Measurements from ENCODE around the gene THBS2. TPM values are rescaled to one million over a fixed set of nuclear protein-coding genes. Genes with fewer than 3 reads are reported as not detected.

Gene THBS2
- total RNA-seq, 1 experiment from 2014 or later = 0.39 TPM

DNA sequence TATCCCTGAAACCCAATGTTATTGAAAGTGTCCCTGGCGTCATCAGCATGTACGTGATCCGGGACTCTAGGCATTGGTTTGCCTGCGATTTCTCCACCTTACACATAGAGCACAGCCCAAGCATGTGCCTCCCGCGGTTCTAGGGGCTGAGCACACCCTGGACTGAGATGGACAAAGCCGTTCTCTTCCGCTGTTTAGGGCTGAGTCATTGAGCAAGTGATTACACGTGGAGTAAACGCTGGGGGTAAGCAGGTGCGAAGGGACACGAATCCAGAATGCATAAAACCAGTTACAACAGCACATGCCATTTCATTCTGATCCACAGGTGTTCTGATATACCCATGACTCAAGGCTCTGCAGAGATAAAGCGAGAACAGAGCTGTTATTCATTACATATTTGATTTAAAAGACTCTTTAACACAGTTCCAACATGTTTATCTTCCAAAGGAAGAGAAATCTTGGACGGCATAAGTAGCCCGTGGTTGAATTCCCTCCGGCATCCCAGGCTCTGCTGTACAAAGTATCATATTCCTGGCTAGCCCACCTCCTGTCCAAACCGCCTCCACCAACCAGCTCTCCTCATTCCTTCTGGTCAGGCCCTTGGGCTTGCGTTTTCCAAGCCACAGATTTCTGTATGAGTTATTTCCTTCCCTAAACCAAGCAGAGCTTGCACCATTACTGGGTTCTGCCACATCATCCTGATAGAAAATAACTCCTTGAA lies 36.1 kb upstream of the THBS2 start:
- TF ChIP-seq, protein P1, sequence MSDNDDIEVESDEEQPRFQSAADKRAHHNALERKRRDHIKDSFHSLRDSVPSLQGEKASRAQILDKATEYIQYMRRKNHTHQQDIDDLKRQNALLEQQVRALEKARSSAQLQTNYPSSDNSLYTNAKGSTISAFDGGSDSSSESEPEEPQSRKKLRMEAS (IDR thresholded peaks at IDR 0.05) = peak; percentile 29; the same call in 1 of the 2 replicates
- no peak for TF ChIP-seq CBX3 (IDR thresholded peaks at IDR 0.05; ENCODE audit: low read depth)
- ATAC-seq (no peak), DNase-seq (ENCODE audit: low read depth, low spot score) (no peak)
- no peak overlapping the region for H3K9ac ChIP-seq (ENCODE audit: low read length)
- H2AFZ ChIP-seq (ENCODE audit: low read depth, low read length, poor library complexity, severe bottlenecking) = no peak overlapping the region
- CTCF ChIA-PET = no interaction called here
- H3K36me3 ChIP-seq (ENCODE audit: control insufficient read depth in 1 of 2, insufficient read depth in 2 of 2, low read length in 2 of 2) = 0 out of 4 replicates have a peak, but pooled peaks cover 0 to 2% of the 10 kb centered on the region in 2 experiments
- RAD21 ChIA-PET (ENCODE audit: low non-redundant PET in 1 of 2, low total read pairs in 2 of 2, uncharacterized antibody in 2 of 2, unreplicated experiment in 2 of 2) = no interaction called here
- peaks cover 43 to 51% of the 10 kb centered on the region in 2 experiments for H3K4me1 ChIP-seq (ENCODE audit: control insufficient read depth in 1 of 2, insufficient read depth in 2 of 2, low read length in 2 of 2)
- no peaks in the 10 kb centered on the region for H3K27me3 ChIP-seq (ENCODE audit: insufficient read depth, low read length)
- no peak overlapping the region for H3K4me2 ChIP-seq (ENCODE audit: low read length)
- H3K27ac ChIP-seq (ENCODE audit: low read depth, low read length) = no peak overlapping the region
- no peaks in the 10 kb centered on the region for H4K20me1 ChIP-seq (ENCODE audit: insufficient read depth)
- intact Hi-C loops (cut with micrococcal nuclease) = no loop called here
- POLR2A ChIA-PET = no interaction called here
- no peaks in the 10 kb centered on the region for H3K9me3 ChIP-seq (ENCODE audit: control insufficient read depth in 1 of 2, insufficient read depth in 1 of 2, low read depth in 1 of 2, low read length in 2 of 2)
- H3K4me3 ChIP-seq (replicated peaks in 1 of 2; ENCODE audit: low read depth in 1 of 2, low read length in 2 of 2) = no peak overlapping the region
- H3K79me2 ChIP-seq (ENCODE audit: insufficient read depth, low read length) = no peaks in the 10 kb centered on the region
- no peaks in the 10 kb centered on the region for H3K9me2 ChIP-seq (ENCODE audit: insufficient read depth)
- BruUV-seq (replicated peaks) = no TSS peak

DNA sequence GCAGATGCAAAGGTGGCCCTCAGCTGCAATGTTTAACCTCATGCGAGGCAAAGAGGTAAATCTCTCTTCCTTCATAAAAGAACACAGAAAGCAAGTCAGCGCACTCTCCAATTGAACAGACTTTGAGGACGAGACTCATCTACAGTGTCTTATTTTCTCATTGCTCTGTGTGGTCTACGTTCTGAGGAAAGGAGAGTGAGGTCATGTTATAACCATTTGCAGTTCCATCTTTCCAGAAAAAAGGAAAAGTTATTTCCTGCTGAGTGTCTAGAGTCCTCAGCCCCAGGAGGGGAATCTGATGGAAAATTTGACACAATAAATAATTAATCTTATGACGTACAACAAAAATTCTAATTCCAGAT lies 35.6 kb upstream of the THBS2 start:
- Histone ChIP-seq H3K79me2 (ENCODE audit: insufficient read depth, low read length) (no peaks in the 10 kb centered on the region), H3K4me2 (ENCODE audit: low read length) (peak overlapping the region; percentile 48; the same call in 1 of the 2 replicates), H2AFZ (ENCODE audit: low read depth, low read length, poor library complexity, severe bottlenecking) (peak overlapping the region; percentile 85), H3K9ac (ENCODE audit: low read length) (no peak overlapping the region), H3K27ac (ENCODE audit: low read depth, low read length) (peak overlapping the region; percentile 58; the same call in 1 of the 2 replicates), H3K27me3 (ENCODE audit: insufficient read depth, low read length) (no peaks in the 10 kb centered on the region), H3K9me3 (ENCODE audit: control insufficient read depth in 1 of 2, insufficient read depth in 1 of 2, low read depth in 1 of 2, low read length in 2 of 2) (no peaks in the 10 kb centered on the region), H4K20me1 (ENCODE audit: insufficient read depth) (no peaks in the 10 kb centered on the region), H3K4me3 (replicated peaks in 1 of 2; ENCODE audit: low read depth in 1 of 2, low read length in 2 of 2) (no peak overlapping the region), H3K9me2 (ENCODE audit: insufficient read depth) (no peaks in the 10 kb centered on the region), H3K4me1 (ENCODE audit: control insufficient read depth in 1 of 2, insufficient read depth in 2 of 2, low read length in 2 of 2) (peaks cover 43 to 51% of the 10 kb centered on the region in 2 experiments), H3K36me3 (ENCODE audit: control insufficient read depth in 1 of 2, insufficient read depth in 2 of 2, low read length in 2 of 2) (no peaks in the 10 kb centered on the region)
- ChIA-PET CTCF (no interaction called here), RAD21 (ENCODE audit: low non-redundant PET in 1 of 2, low total read pairs in 2 of 2, uncharacterized antibody in 2 of 2, unreplicated experiment in 2 of 2) (no interaction called here), POLR2A (no interaction called here)
- BruUV-seq (replicated peaks) = no TSS peak
- intact Hi-C loops (cut with micrococcal nuclease) = no loop called here
- DNase-seq (ENCODE audit: low read depth, low spot score) (no peak), ATAC-seq (no peak)
- TF ChIP-seq TCF7L2 (IDR thresholded peaks at IDR 0.05; ENCODE audit: borderline replicate concordance, extremely low read depth, insufficient read depth, insufficient read length) (no peak), EGR1 (IDR thresholded peaks at IDR 0.05; ENCODE audit: low read depth) (no peak), POLR2A (IDR thresholded peaks at IDR 0.05; ENCODE audit: borderline replicate concordance, extremely low read depth, insufficient read depth, insufficient read length) (no peak), FOSL1 (IDR thresholded peaks at IDR 0.05; ENCODE audit: low read depth) (no peak), YY1 (IDR thresholded peaks at IDR 0.05; ENCODE audit: extremely low read depth, insufficient replicate concordance, low read depth, low read length) (no peak), EZH2phosphoT487 (IDR thresholded peaks at IDR 0.05; ENCODE audit: borderline replicate concordance) (no peak), ZFX (IDR thresholded peaks at IDR 0.05) (no peak), ELF1 (IDR thresholded peaks at IDR 0.05; ENCODE audit: borderline replicate concordance, low read depth) (no peak), RAD21 (IDR thresholded peaks at IDR 0.05; ENCODE audit: low read depth) (no peak), POLR2AphosphoS5 (IDR thresholded peaks at IDR 0.05; ENCODE audit: low read depth, low read length) (no peak), JUND (IDR thresholded peaks at IDR 0.05) (no peak), CEBPB (IDR thresholded peaks at IDR 0.05; ENCODE audit: low read depth) (no peak), SRF (IDR thresholded peaks at IDR 0.05; ENCODE audit: low read depth) (no peak)
- TF ChIP-seq, protein P2, sequence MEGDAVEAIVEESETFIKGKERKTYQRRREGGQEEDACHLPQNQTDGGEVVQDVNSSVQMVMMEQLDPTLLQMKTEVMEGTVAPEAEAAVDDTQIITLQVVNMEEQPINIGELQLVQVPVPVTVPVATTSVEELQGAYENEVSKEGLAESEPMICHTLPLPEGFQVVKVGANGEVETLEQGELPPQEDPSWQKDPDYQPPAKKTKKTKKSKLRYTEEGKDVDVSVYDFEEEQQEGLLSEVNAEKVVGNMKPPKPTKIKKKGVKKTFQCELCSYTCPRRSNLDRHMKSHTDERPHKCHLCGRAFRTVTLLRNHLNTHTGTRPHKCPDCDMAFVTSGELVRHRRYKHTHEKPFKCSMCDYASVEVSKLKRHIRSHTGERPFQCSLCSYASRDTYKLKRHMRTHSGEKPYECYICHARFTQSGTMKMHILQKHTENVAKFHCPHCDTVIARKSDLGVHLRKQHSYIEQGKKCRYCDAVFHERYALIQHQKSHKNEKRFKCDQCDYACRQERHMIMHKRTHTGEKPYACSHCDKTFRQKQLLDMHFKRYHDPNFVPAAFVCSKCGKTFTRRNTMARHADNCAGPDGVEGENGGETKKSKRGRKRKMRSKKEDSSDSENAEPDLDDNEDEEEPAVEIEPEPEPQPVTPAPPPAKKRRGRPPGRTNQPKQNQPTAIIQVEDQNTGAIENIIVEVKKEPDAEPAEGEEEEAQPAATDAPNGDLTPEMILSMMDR (IDR thresholded peaks at IDR 0.05 in 2 of 3, conservative IDR thresholded peaks at IDR 0.05 in 1 of 3; ENCODE audit: borderline replicate concordance in 1 of 3, insufficient read depth in 1 of 3, low read depth in 2 of 3, low read length in 2 of 3) = no peak
- TF ChIP-seq, protein P1 (IDR thresholded peaks at IDR 0.05) = no peak
- TF ChIP-seq, protein P3, sequence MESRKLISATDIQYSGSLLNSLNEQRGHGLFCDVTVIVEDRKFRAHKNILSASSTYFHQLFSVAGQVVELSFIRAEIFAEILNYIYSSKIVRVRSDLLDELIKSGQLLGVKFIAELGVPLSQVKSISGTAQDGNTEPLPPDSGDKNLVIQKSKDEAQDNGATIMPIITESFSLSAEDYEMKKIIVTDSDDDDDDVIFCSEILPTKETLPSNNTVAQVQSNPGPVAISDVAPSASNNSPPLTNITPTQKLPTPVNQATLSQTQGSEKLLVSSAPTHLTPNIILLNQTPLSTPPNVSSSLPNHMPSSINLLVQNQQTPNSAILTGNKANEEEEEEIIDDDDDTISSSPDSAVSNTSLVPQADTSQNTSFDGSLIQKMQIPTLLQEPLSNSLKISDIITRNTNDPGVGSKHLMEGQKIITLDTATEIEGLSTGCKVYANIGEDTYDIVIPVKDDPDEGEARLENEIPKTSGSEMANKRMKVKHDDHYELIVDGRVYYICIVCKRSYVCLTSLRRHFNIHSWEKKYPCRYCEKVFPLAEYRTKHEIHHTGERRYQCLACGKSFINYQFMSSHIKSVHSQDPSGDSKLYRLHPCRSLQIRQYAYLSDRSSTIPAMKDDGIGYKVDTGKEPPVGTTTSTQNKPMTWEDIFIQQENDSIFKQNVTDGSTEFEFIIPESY (IDR thresholded peaks at IDR 0.05; ENCODE audit: extremely low read depth, insufficient replicate concordance, low read length) = no peak

Data from HCT116 (cell line).